ENCODE results near the gene CLTA. TPM values are rescaled to one million over a fixed set of nuclear protein-coding genes. Genes with fewer than 3 reads are reported as not detected.
"Not testable (repeated sequence)": the region's sequence is repeated elsewhere in the genome, so short reads cannot be mapped to it uniquely, and the experiment has no call there.

Gene CLTA
- total and polyA plus RNA-seq, 2 donors from 2014 or later = 205 to 331 TPM

- intact Hi-C loops (cut with DNase I) = no loop called here
- FAIRE-seq (no peak), DNase-seq (no peak)
- Histone ChIP-seq H3K9me3 (ENCODE audit: control insufficient read depth in 2 of 3, insufficient read depth in 1 of 3, low read length in 3 of 3) (no peaks in the 10 kb centered on the region), H3K4me3 (ENCODE audit: low read length in 3 of 3) (no peak overlapping the region), H3K27me3 (ENCODE audit: control insufficient read depth, insufficient read depth, low read length) (no peaks in the 10 kb centered on the region), H3K4me1 (ENCODE audit: control insufficient read depth in 2 of 3, insufficient read depth in 2 of 3, low read depth in 1 of 3, low read length in 3 of 3) (no peaks in the 10 kb centered on the region), H3K9ac (ENCODE audit: low read length in 3 of 3) (no peak overlapping the region), H3K27ac (ENCODE audit: low read depth in 2 of 2, low read length in 2 of 2) (no peak overlapping the region), H3K36me3 (ENCODE audit: control insufficient read depth in 2 of 3, insufficient read depth in 3 of 3, low read length in 3 of 3) (no peaks in the 10 kb centered on the region)
- no peak for TF ChIP-seq CTCF (IDR thresholded peaks at IDR 0.05; ENCODE audit: borderline replicate concordance, extremely low read depth, insufficient read depth)
Measured at GRCh38 chr9:36177571-36177970, 13.2 kb upstream of the CLTA start.

GRCh38 chr9:36180243-36180642, 10.5 kb upstream of the CLTA start:
- H3K9me3 ChIP-seq (ENCODE audit: control insufficient read depth in 2 of 3, insufficient read depth in 1 of 3, low read length in 3 of 3); H3K27ac ChIP-seq (ENCODE audit: low read depth in 2 of 2, low read length in 2 of 2); intact Hi-C loops (cut with DNase I); H3K9ac ChIP-seq (ENCODE audit: low read length in 3 of 3); H3K4me3 ChIP-seq (ENCODE audit: low read length in 3 of 3); DNase-seq; FAIRE-seq; H3K4me1 ChIP-seq (ENCODE audit: control insufficient read depth in 2 of 3, insufficient read depth in 2 of 3, low read depth in 1 of 3, low read length in 3 of 3); H3K36me3 ChIP-seq (ENCODE audit: control insufficient read depth in 2 of 3, insufficient read depth in 3 of 3, low read length in 3 of 3); H3K27me3 ChIP-seq (ENCODE audit: control insufficient read depth, insufficient read depth, low read length): not testable (repeated sequence)

GRCh38 chr9:36187414-36187813, 3.3 kb upstream of the CLTA start:
- Histone ChIP-seq H3K4me1 (ENCODE audit: control insufficient read depth in 2 of 3, insufficient read depth in 2 of 3, low read depth in 1 of 3, low read length in 3 of 3) (peaks cover 4 to 10% (median 8%) of the 10 kb centered on the region in 3 donors), H3K9ac (ENCODE audit: low read length in 3 of 3) (no peak overlapping the region), H3K9me3 (ENCODE audit: control insufficient read depth in 2 of 3, insufficient read depth in 1 of 3, low read length in 3 of 3) (no peaks in the 10 kb centered on the region), H3K27ac (ENCODE audit: low read depth in 2 of 2, low read length in 2 of 2) (no peak overlapping the region), H3K4me3 (ENCODE audit: low read length in 3 of 3) (no peak overlapping the region), H3K36me3 (ENCODE audit: control insufficient read depth in 2 of 3, insufficient read depth in 3 of 3, low read length in 3 of 3) (no peaks in the 10 kb centered on the region), H3K27me3 (ENCODE audit: control insufficient read depth, insufficient read depth, low read length) (no peaks in the 10 kb centered on the region)
- DNase-seq (no peak), FAIRE-seq (no peak)
- intact Hi-C loops (cut with DNase I) = no loop called here
- TF ChIP-seq CTCF (IDR thresholded peaks at IDR 0.05; ENCODE audit: borderline replicate concordance, extremely low read depth, insufficient read depth) = no peak

GRCh38 chr9:36188212-36188611, 2.5 kb upstream of the CLTA start:
- TF ChIP-seq CTCF (IDR thresholded peaks at IDR 0.05; ENCODE audit: borderline replicate concordance, extremely low read depth, insufficient read depth) = no peak
- H3K27ac ChIP-seq (ENCODE audit: low read depth in 2 of 2, low read length in 2 of 2) = no peak overlapping the region
- no peaks in the 10 kb centered on the region for H3K9me3 ChIP-seq (ENCODE audit: control insufficient read depth in 2 of 3, insufficient read depth in 1 of 3, low read length in 3 of 3)
- no peak overlapping the region for H3K4me3 ChIP-seq (ENCODE audit: low read length in 3 of 3)
- no peaks in the 10 kb centered on the region for H3K27me3 ChIP-seq (ENCODE audit: control insufficient read depth, insufficient read depth, low read length)
- intact Hi-C loops (cut with DNase I) = no loop called here
- no peaks in the 10 kb centered on the region for H3K36me3 ChIP-seq (ENCODE audit: control insufficient read depth in 2 of 3, insufficient read depth in 3 of 3, low read length in 3 of 3)
- FAIRE-seq (no peak), DNase-seq (no peak)
- H3K9ac ChIP-seq (ENCODE audit: low read length in 3 of 3) = no peak overlapping the region
- H3K4me1 ChIP-seq (ENCODE audit: control insufficient read depth in 2 of 3, insufficient read depth in 2 of 3, low read depth in 1 of 3, low read length in 3 of 3) = peaks cover 4 to 16% (median 12%) of the 10 kb centered on the region in 3 donors

Data from kidney (tissue), 14 donors.